IMR-90 (cell line): ENCODE measurements around the gene PSMD11. TPM values are rescaled to one million over a fixed set of nuclear protein-coding genes. Genes with fewer than 3 reads are reported as not detected.

Experiments used
- ATAC-seq: fragments of 200-7000 bp; cut with Tn5 transposase; 2 replicates; pipeline ENCODE4 v1.9.1; 2020; ENCODE audit warnings: low read depth, mild to moderate bottlenecking, moderate library complexity
- BruUV-seq: library from RNA; stranded (reverse); fragments of 400-500 nt; replicated peaks from 2 replicates; lab custom pipeline; 2021; lab: Mats Ljungman, UMichigan
- CTCF ChIA-PET: fragments of 300-600 bp; formaldehyde crosslinking; extraction: SDS; loops from one replicate; lab custom pipeline; 2021; ENCODE audit warnings: antibody characterized with exemption; lab: Yijun Ruan, JAX
- POLR2A ChIA-PET: fragments of 300-600 bp; sonication (Branson Sonifier 250); formaldehyde crosslinking; loops from one replicate; lab custom pipeline; 2022; ENCODE audit warnings: antibody characterized with exemption; ENCODE audit not compliant: unreplicated experiment; lab: Charles Lee
- DNase-seq: peaks from one replicate; pipeline ENCODE4 v3.0.0; 2013
- H2AFZ ChIP-seq: replicated peaks from 2 replicates; pipeline ENCODE3; 2013; ENCODE audit warnings: low read length, mild to moderate bottlenecking; ENCODE audit not compliant: poor library complexity
- H2AK5ac ChIP-seq: 2 replicates; pipeline ENCODE4 v1.6.1; 2013; ENCODE audit warnings: low read depth, low read length, inconsistent platforms
- H2AK9ac ChIP-seq: replicated peaks from 2 replicates; pipeline ENCODE3; 2013; ENCODE audit warnings: mild to moderate bottlenecking, low read depth, low read length, moderate library complexity; ENCODE audit not compliant: poor library complexity
- H2BK120ac ChIP-seq: 2 replicates; pipeline ENCODE4 v1.6.1; 2013; ENCODE audit warnings: low read depth, low read length, inconsistent platforms
- H2BK15ac ChIP-seq: 3 replicates; pipeline ENCODE4 v1.6.1; 2013; ENCODE audit warnings: low read depth, low read length, inconsistent platforms
- H2BK20ac ChIP-seq: 2 replicates; pipeline ENCODE4 v1.6.1; 2013; ENCODE audit warnings: low read depth, mild to moderate bottlenecking, inconsistent platforms, low read length, moderate library complexity
- H2BK5ac ChIP-seq: 2 replicates; pipeline ENCODE4 v1.6.1; 2013; ENCODE audit warnings: mild to moderate bottlenecking, low read depth, low read length, inconsistent platforms; ENCODE audit not compliant: poor library complexity, severe bottlenecking
- H3K14ac ChIP-seq: replicated peaks from 2 replicates; pipeline ENCODE4 v1.6.1; 2013; ENCODE audit warnings: low read depth, low read length, inconsistent platforms
- H3K18ac ChIP-seq: 2 replicates; pipeline ENCODE4 v1.6.1; 2013; ENCODE audit warnings: low read depth, low read length, control low read depth
- H3K23ac ChIP-seq: 2 replicates; pipeline ENCODE4 v1.6.1; 2013; ENCODE audit warnings: low read depth, low read length, inconsistent platforms
- H3K27ac ChIP-seq: 2 replicates; pipeline ENCODE4 v1.5.1; 2013; ENCODE audit warnings: mild to moderate bottlenecking, control low read depth, low read length; ENCODE audit not compliant: insufficient read depth
- H3K27me3 ChIP-seq: 2 replicates; pipeline ENCODE4 v1.6.1; 2013; ENCODE audit warnings: low read length; ENCODE audit not compliant: control insufficient read depth, insufficient read depth
- H3K36me3 ChIP-seq: 2 replicates; pipeline ENCODE4 v1.6.1; 2013; ENCODE audit warnings: low read length, mixed read lengths; ENCODE audit not compliant: control insufficient read depth, insufficient read depth
- H3K4ac ChIP-seq: 2 replicates; pipeline ENCODE4 v1.6.1; 2013; ENCODE audit warnings: low read depth, low read length, inconsistent platforms
- H3K4me1 ChIP-seq: 2 replicates; pipeline ENCODE4 v1.6.1; 2013; ENCODE audit warnings: low read length, mixed read lengths; ENCODE audit not compliant: control insufficient read depth, insufficient read depth
- H3K4me2 ChIP-seq: 2 replicates; pipeline ENCODE4 v1.6.1; 2013; ENCODE audit warnings: low read depth, mild to moderate bottlenecking, control low read depth, low read length, moderate library complexity
- H3K4me3 ChIP-seq: 2 replicates; pipeline ENCODE4 v1.5.1; 2013; ENCODE audit warnings: low read depth, mild to moderate bottlenecking, control low read depth, low read length, moderate library complexity; ENCODE audit not compliant: insufficient read depth
- H3K56ac ChIP-seq: 2 replicates; pipeline ENCODE4 v1.6.1; 2013; ENCODE audit warnings: low read length, inconsistent platforms; ENCODE audit not compliant: insufficient read depth; ENCODE audit errors: extremely low read depth
- H3K79me1 ChIP-seq, 2 experiments: 2 replicates each; pipeline ENCODE4 v1.6.1; 2013; ENCODE audit warnings: low read length in 2 of 2, inconsistent platforms in 1 of 2, low read depth in 1 of 2
- H3K9ac ChIP-seq: 2 replicates; pipeline ENCODE4 v1.6.1; 2013; ENCODE audit warnings: low read depth, low read length, control low read depth
- H3K9me1 ChIP-seq: 2 replicates; pipeline ENCODE4 v1.6.1; 2013; ENCODE audit warnings: low read length, inconsistent platforms; ENCODE audit not compliant: insufficient read depth
- H3K9me3 ChIP-seq: 2 replicates; pipeline ENCODE4 v1.6.1; 2013; ENCODE audit warnings: low read length; ENCODE audit not compliant: control insufficient read depth, insufficient read depth
- H4K20me1 ChIP-seq: 2 replicates; pipeline ENCODE4 v1.6.1; 2013; ENCODE audit warnings: low read length, inconsistent platforms; ENCODE audit not compliant: insufficient read depth
- H4K5ac ChIP-seq: 2 replicates; pipeline ENCODE4 v1.6.1; 2013; ENCODE audit warnings: mild to moderate bottlenecking, low read depth, low read length, control low read depth
- H4K8ac ChIP-seq, 2 experiments: 2 replicates each; pipeline ENCODE4 v1.6.1; 2013; ENCODE audit warnings: low read depth in 2 of 2, low read length in 2 of 2, control low read depth in 1 of 2, inconsistent platforms in 1 of 2
- H4K91ac ChIP-seq: 2 replicates; pipeline ENCODE4 v1.6.1; 2013; ENCODE audit warnings: low read depth, low read length, inconsistent platforms; ENCODE audit not compliant: insufficient read depth
- CHD1 ChIP-seq: IDR thresholded peaks from 2 replicates; pipeline ENCODE4 v1.6.1; 2012; ENCODE audit warnings: low read depth, low read length, improper control_type of control experiment
- ELK1 ChIP-seq: fragments of 150-350 bp; IDR thresholded peaks from 2 replicates; pipeline ENCODE4 v1.6.1; 2016; ENCODE audit warnings: low read depth, mild to moderate bottlenecking, low read length, moderate library complexity, borderline replicate concordance
- FOS ChIP-seq: fragments of 150-350 bp; IDR thresholded peaks from 2 replicates; pipeline ENCODE4 v1.6.1; 2016; ENCODE audit warnings: low read depth, low read length
- MAZ ChIP-seq: IDR thresholded peaks from 2 replicates; pipeline ENCODE4 v1.6.1; 2012; ENCODE audit warnings: low read depth, mild to moderate bottlenecking, low read length, improper control_type of control experiment, moderate library complexity, borderline replicate concordance
- POLR2A ChIP-seq: IDR thresholded peaks from 2 replicates; pipeline ENCODE4 v1.6.1; 2012; ENCODE audit warnings: mild to moderate bottlenecking, low read depth, low read length
- RAD21 ChIP-seq: IDR thresholded peaks from 2 replicates; pipeline ENCODE4 v1.6.1; 2012; ENCODE audit warnings: low read length, improper control_type of control experiment
- RFX5 ChIP-seq: IDR thresholded peaks from 2 replicates; pipeline ENCODE4 v1.8.0; 2012; ENCODE audit warnings: low read depth, mild to moderate bottlenecking, low read length, moderate library complexity
- SMC3 ChIP-seq: fragments of 150-350 bp; IDR thresholded peaks from 2 replicates; pipeline ENCODE4 v1.6.1; 2016; ENCODE audit warnings: low read depth, mild to moderate bottlenecking, antibody characterized with exemption, low read length, moderate library complexity
- WGBS, 2 experiments: methylation state at CpG; one replicate each; pipeline versions ENCODE4 v1.1.5 to v1.1.7; 2013; ENCODE audit warnings: missing lambda C conversion rate in 2 of 2; ENCODE audit not compliant: insufficient read length in 1 of 2; ENCODE audit errors: extremely low coverage in 2 of 2; 5-methylcytosine and 5-hydroxymethylcytosine counted together
- dilution Hi-C: fragments of 300-500 bp; cut with HindIII; formaldehyde crosslinking; loops from one replicate; pipeline ENCODE4 v1.14.3; 2018; ENCODE audit warnings: low sequenced_read_pairs; ENCODE audit not compliant: unreplicated experiment
- in situ Hi-C: fragments of 300-500 bp; cut with MboI; formaldehyde crosslinking; loops from 3 replicates; pipeline ENCODE4 v1.14.3; 2019; ENCODE audit warnings: low sequenced_read_pairs, inconsistent platforms, mixed read lengths
- intact Hi-C: fragments of 100-400 bp; cut with micrococcal nuclease; formaldehyde crosslinking; loops from 2 replicates; pipeline ENCODE4 v1.10.0; 2022
- polyA plus RNA-seq, 3 experiments: library from polyadenylated mRNA; depleted of rRNA; stranded (reverse); fragments of >200 nt; gene quantifications; 2 replicates each; pipeline ENCODE4 v1.2.3, GENCODE V29; 2012; ENCODE audit warnings: low replicate concordance in 1 of 3
- total RNA-seq: library from RNA; depleted of rRNA; stranded (reverse); fragments of >200 nt; gene quantifications from 2 replicates; pipeline ENCODE4 v1.2.3, GENCODE V29; 2012
- TF ChIP-seq, protein P1 (sequence below): fragments of 150-350 bp; IDR thresholded peaks from 2 replicates; pipeline ENCODE4 v1.6.1; 2017; ENCODE audit warnings: mild to moderate bottlenecking, antibody characterized with exemption, low read length, low read depth

Gene PSMD11
- total and polyA plus RNA-seq, 2 of the 4 experiments (the other 2 are of a cell fraction) = 64.7 to 85.9 TPM

GRCh38 chr17:32446949-32447348 lies 2.6 kb downstream of the PSMD11 start:
- Histone ChIP-seq H3K56ac (no peak overlapping the region), H2BK5ac (no peak overlapping the region), H2AK9ac (no peak overlapping the region), H3K4me3 (no peak overlapping the region), H3K18ac (no peak overlapping the region), H2BK15ac (no peak overlapping the region), H4K8ac (no peak overlapping the region), H3K9me3 (no peaks in the 10 kb centered on the region), H3K14ac (no peak overlapping the region), H4K20me1 (peaks cover 31% of the 10 kb centered on the region; the same call in 1 of the 2 replicates), H3K23ac (peak overlapping the region; percentile 84; the same call in 1 of the 2 replicates), H3K27me3 (peaks cover 6% of the 10 kb centered on the region; the same call in 1 of the 2 replicates), H3K4me1 (peaks cover 6% of the 10 kb centered on the region), H3K9ac (no peak overlapping the region), H2BK20ac (no peak overlapping the region), H2AK5ac (no peak overlapping the region), H3K4me2 (no peak overlapping the region), H2BK120ac (no peak overlapping the region), H3K79me1 (peaks cover 24 to 32% of the 10 kb centered on the region in 2 experiments), H3K9me1 (peaks cover 3% of the 10 kb centered on the region; the same call in 1 of the 2 replicates), H3K27ac (no peak overlapping the region), H4K5ac (no peak overlapping the region), H2AFZ (no peak overlapping the region), H3K4ac (no peak overlapping the region), H4K91ac (no peak overlapping the region), H3K36me3 (peaks cover 18% of the 10 kb centered on the region)
- POLR2A ChIA-PET = no interaction called here
- BruUV-seq = no TSS peak
- dilution Hi-C loops = no loop called here
- 92% methylated on average over 2 of the region's 2 CpGs; no CpG with 5 or more reads in 1 of the 2 experiments for WGBS, 2 experiments
- ATAC-seq = no peak
- no peak for DNase-seq
- intact Hi-C loops = loop anchor here (10.0 kb wide), 1 partner anchor 192 kb away; no protein-coding TSS in a partner anchor
- TF ChIP-seq RFX5 (no peak), ELK1 (no peak), RAD21 (no peak), CHD1 (no peak), FOS (no peak), MAZ (no peak), SMC3 (no peak), POLR2A (no peak)
- TF ChIP-seq, protein P1, sequence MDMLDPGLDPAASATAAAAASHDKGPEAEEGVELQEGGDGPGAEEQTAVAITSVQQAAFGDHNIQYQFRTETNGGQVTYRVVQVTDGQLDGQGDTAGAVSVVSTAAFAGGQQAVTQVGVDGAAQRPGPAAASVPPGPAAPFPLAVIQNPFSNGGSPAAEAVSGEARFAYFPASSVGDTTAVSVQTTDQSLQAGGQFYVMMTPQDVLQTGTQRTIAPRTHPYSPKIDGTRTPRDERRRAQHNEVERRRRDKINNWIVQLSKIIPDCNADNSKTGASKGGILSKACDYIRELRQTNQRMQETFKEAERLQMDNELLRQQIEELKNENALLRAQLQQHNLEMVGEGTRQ = no peak
- CTCF ChIA-PET = interaction anchor here (0.7 to 1.0 kb wide), 2 partner anchors 15 to 20 kb away, joined by 4 to 6 read pairs; no protein-coding TSS in a partner anchor
- in situ Hi-C loops = no loop called here
